Activated CD4-positive, alpha-beta T cell treated with anti-CD3 and anti-CD28 coated beads for 36 hours (primary cell): ENCODE data around the gene TRIAP1. TPM values are rescaled to one million over a fixed set of nuclear protein-coding genes. Genes with fewer than 3 reads are reported as not detected.

Experiments
- total RNA-seq, 2 experiments: library from RNA; stranded (reverse); gene quantifications; one replicate each; pipeline ENCODE4 v1.2.3, GENCODE V29; 2021

Gene TRIAP1
- total RNA-seq, 2 experiments from 2014 or later: 20.9 to 36.0 TPM

Other genes starting within 250 kb of the TRIAP1 start
- 1,000 to 10,000 TPM; 3,424 to 4,221 TPM for gene RPLP0, start 245.3 kb downstream of the TRIAP1 start, total RNA-seq
- gene PXN, start 180.7 kb downstream of the TRIAP1 start, total RNA-seq: 100 to 1,000 TPM in 1 of 2 experiments, 10 to 100 TPM in 1; 74.5 to 104 TPM
- 1,000 to 10,000 TPM in 1 of 2 experiments, 100 to 1,000 TPM in 1; 385 to 1,689 TPM for gene RNU4-2, start 154.5 kb downstream of the TRIAP1 start, total RNA-seq
- gene RNU4-1, start 153.1 kb downstream of the TRIAP1 start, total RNA-seq: 1,000 to 10,000 TPM in 1 of 2 experiments, 100 to 1,000 TPM in 1; 323 to 1,150 TPM
- 1 to 10 TPM; 2.2 to 4.0 TPM for gene SIRT4, start 144.1 kb downstream of the TRIAP1 start, total RNA-seq
- under 1 TPM in 1 of 2 experiments, not detected in 1; 0.51 TPM for gene PLA2G1B, start 118.6 kb downstream of the TRIAP1 start, total RNA-seq
- 1 to 10 TPM in 1 of 2 experiments, under 1 TPM in 1; 0.96 to 1.3 TPM for gene MSI1, start 77.2 kb downstream of the TRIAP1 start, total RNA-seq
- 100 to 1,000 TPM; 424 to 495 TPM for gene COX6A1, start 8.3 kb downstream of the TRIAP1 start, total RNA-seq
- gene GATC, start 60 bp upstream of the TRIAP1 start, total RNA-seq: 10 to 100 TPM; 26.3 to 36.3 TPM
- gene SRSF9, start 23.4 kb upstream of the TRIAP1 start, total RNA-seq: 100 to 1,000 TPM; 140 to 209 TPM
- gene DYNLL1, start 49.7 kb upstream of the TRIAP1 start, total RNA-seq: 100 to 1,000 TPM; 166 to 169 TPM
- 10 to 100 TPM; 31.3 to 32.6 TPM for gene COQ5, start 82.8 kb upstream of the TRIAP1 start, total RNA-seq
- gene RNF10, start 88.0 kb upstream of the TRIAP1 start, total RNA-seq: 100 to 1,000 TPM; 177 to 184 TPM
- gene POP5, start 135.0 kb upstream of the TRIAP1 start, total RNA-seq: 10 to 100 TPM; 44.8 to 52.6 TPM
- under 1 TPM; 0.73 to 0.90 TPM for gene CABP1, start 194.2 kb upstream of the TRIAP1 start, total RNA-seq
- 10 to 100 TPM; 70.6 to 89.5 TPM for gene MLEC, start 240.8 kb upstream of the TRIAP1 start, total RNA-seq